Cardiac fibroblast (primary cell): ENCODE measurements around the gene F10.

ENCODE experiments used
- DNase-seq, 2 donors: peaks; one replicate each; pipeline versions ENCODE4 v3.0.0 to v3.0.0-alpha.2; 2010; ENCODE audit warnings: low read depth in 2 of 2
- H3K4me3 ChIP-seq, 2 donors: replicated peaks in 1 of 2; 1 replicate in 1 of 2; 2 replicates in 1 of 2; pipeline ENCODE4 v1.5.1; 2011; ENCODE audit warnings: low read depth in 2 of 2, low read length in 2 of 2, mild to moderate bottlenecking in 2 of 2, moderate library complexity in 1 of 2
- CTCF ChIP-seq: IDR thresholded peaks from one replicate; pipeline ENCODE4 v1.5.1; 2011; ENCODE audit warnings: low read depth, mild to moderate bottlenecking, low read length, inconsistent platforms

Gene F10

GRCh38 chr13:113184568-113185440, 62.2 kb downstream of the F10 start:
- H3K4me3 ChIP-seq = no peak overlapping the region
- DNase-seq = no peak
- TF ChIP-seq CTCF = no peak

GRCh38 chr13:113186061-113186900, 63.7 kb downstream of the F10 start:
- H3K4me3 ChIP-seq = no peak overlapping the region
- TF ChIP-seq CTCF = no peak
- no peak for DNase-seq

GRCh38 chr13:113187263-113187669, 64.7 kb downstream of the F10 start:
- no peak for TF ChIP-seq CTCF
- DNase-seq = peak; percentile 99 to 100
- H3K4me3 ChIP-seq = peak overlapping the region in 1 of 2 donors; percentile 33

GRCh38 chr13:113187883-113188665, 65.5 kb downstream of the F10 start:
- no peak overlapping the region for H3K4me3 ChIP-seq
- TF ChIP-seq CTCF = no peak
- no peak for DNase-seq

GRCh38 chr13:113190181-113190580, 67.6 kb downstream of the F10 start:
- no peak for TF ChIP-seq CTCF
- DNase-seq = no peak
- no peak overlapping the region for H3K4me3 ChIP-seq

- H3K4me3 ChIP-seq = no peak overlapping the region
- no peak for TF ChIP-seq CTCF
- no peak for DNase-seq
These were observed 69.7 kb downstream of the F10 start for GRCh38 chr13:113192279-113192678.
